COR-L47 (cell line): ENCODE results near the gene CHPF.

Source experiments
- DNase-seq: peaks from one replicate; lab custom pipeline; 2025; lab: John Stamatoyannopoulos, UW

Gene CHPF

GRCh38 chr2:219543596-219544358, at the start of gene CHPF, which contains the start of gene TMEM198:
Gene CHPF (minus strand): TSS chr2:219543809. CDS start chr2:219543538, 271 bp downstream.
Gene TMEM198 (plus strand): TSS chr2:219544028. CDS start chr2:219544728, 700 bp downstream.
- DNase-seq = peak; percentile 97

- DNase-seq = no peak
These were observed 49.5 kb upstream of the CHPF start for GRCh38 chr2:219593154-219593553.

GRCh38 chr2:219592736-219593135, 49.1 kb upstream of the CHPF start:
- no peak for DNase-seq

GRCh38 chr2:219591091-219591490, 47.5 kb upstream of the CHPF start:
- DNase-seq = no peak

DNA sequence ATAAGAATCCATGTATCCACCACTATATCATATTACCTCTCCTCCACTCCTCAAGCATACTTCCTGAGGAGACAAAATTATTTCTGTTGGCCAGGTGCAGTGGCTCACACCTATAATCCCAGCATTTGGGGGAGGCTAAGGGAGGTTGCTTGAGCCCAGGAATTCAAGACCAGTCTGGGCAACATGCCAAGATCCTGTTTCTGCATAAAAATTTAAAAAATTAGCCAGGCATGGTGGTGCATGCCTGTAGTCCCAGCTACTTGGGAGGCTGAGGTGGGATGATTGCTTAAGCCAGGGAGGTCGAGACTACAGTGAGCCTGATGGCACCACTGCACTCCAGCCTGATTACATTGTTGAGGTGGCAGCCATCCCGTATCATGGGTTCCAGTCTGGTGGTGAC, 37.7 kb upstream of the CHPF start:
- DNase-seq = no peak

DNA sequence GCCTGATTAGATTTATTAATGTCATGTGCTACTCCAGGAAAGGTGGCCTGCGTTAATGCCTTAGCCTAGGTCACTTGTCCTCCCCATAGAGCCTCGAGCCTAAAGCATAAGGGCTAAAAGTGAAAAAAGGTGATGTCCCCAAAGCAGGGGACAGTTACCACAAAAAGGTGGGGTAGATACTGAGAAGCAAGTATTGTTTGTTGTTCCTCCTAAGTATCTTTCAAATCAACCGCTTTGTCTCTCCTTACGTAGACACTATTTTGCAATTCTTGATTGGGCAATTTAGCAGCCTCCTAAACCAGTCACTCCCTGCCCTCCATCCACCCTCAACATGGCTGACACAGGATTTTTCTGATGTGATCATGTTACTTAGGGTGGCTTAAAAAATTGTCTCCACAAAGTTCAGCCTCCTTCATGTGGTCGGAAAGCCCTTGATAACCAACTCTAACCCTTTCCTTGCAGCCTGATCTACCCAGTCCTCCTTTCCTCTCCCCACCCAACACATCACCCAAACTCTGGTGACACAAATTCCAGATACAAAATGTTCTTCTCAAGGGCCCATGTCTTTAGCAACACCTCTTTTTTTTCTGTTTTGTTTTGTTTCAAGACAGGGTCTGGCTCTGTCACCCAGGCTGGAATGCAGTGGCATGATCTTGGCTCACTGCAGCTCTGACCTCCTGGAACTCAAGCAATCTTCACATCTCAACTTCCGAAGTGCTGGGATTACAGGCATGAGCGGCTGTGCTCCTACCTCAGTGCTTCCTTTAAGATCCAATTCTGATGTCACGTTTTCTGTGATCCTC, 35.4 kb upstream of the CHPF start:
- DNase-seq = no peak

GRCh38 chr2:219576505-219577388, 33.1 kb upstream of the CHPF start:
- no peak for DNase-seq

DNA sequence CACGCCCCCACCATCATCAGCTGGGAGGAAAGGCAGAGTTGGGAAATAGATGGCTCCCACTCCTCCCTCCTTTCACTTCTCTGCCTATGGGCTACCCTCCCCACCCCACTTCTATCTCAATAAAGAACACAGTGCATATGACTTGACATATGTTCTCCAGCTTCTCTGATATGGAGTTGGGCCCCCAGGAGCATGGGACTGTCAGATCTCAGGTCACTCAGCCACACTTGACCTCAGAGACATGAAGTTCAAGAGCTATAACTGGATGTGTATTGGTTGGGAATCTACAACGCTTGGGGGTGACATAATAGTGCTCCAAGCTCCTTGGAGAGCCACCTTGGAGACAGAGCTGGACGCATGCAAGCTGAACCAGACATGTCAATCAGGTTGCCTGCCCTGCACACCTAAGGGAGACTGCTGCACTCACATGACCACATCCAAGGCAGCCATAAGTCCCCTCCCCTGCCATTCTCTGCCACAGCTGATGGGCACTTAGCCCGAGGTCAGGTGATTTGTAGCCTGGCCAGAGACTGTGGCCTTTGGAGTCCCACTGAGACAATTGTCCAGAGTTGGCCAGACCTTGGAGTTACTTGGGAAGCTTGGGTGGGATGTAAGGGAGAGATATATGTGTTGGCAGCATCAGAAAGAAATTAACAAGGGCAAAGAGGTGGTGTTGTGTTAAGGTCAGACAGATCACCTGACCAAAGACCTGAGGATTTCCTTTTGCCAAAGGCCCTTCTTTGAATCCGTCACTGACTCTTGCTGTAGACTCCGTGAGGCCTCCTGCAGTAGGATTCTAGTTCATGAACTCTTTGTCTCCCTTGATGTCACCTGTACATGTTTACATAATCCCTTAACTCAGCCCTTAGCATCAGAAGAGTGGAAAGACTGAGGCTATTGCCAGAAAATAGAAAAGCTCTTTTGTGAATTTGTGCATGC, 32.2 kb upstream of the CHPF start:
- DNase-seq = no peak

DNA sequence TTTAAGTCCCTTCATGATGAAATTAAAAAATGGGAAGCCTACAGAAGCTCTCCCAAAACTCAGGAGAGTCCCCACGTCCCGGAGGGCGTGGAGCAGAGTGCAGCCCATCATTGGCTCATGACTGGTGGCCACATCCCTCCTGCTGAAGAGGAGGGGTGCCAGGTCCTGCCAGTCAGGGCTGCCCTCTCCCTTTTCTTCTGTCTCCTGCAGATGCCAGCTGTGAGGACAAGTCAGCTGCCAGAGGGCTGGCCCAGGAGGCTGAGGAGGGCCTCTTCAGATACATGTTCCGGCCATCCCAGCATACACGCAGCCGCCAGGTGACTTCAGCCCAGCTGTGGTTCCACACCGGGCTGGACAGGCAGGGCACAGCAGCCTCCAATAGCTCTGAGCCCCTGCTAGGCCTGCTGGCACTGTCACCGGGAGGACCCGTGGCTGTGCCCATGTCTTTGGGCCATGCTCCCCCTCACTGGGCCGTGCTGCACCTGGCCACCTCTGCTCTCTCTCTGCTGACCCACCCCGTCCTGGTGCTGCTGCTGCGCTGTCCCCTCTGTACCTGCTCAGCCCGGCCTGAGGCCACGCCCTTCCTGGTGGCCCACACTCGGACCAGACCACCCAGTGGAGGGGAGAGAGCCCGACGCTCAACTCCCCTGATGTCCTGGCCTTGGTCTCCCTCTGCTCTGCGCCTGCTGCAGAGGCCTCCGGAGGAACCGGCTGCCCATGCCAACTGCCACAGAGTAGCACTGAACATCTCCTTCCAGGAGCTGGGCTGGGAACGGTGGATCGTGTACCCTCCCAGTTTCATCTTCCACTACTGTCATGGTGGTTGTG, 31.1 kb upstream of the CHPF start:
- no peak for DNase-seq

DNA sequence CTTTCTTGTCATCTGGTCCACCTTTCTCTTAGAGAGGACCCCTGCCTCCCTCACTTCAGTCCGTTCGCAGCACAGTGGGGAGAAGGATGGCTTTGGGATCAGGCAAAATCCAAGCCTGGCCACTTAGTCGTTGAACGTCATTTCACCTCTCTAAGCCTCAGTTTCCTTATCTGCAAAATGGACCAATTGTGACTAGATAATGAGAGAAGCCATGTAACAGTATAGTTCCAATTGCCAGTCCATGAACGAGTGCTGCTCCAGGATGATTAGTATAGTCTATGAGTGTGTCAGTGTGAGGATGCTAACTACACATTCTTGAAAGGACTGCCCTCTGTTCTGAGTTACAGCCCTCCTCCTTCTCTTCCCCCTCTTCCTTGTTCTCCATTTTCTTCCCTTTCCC, 29.6 kb upstream of the CHPF start:
- no peak for DNase-seq

DNA sequence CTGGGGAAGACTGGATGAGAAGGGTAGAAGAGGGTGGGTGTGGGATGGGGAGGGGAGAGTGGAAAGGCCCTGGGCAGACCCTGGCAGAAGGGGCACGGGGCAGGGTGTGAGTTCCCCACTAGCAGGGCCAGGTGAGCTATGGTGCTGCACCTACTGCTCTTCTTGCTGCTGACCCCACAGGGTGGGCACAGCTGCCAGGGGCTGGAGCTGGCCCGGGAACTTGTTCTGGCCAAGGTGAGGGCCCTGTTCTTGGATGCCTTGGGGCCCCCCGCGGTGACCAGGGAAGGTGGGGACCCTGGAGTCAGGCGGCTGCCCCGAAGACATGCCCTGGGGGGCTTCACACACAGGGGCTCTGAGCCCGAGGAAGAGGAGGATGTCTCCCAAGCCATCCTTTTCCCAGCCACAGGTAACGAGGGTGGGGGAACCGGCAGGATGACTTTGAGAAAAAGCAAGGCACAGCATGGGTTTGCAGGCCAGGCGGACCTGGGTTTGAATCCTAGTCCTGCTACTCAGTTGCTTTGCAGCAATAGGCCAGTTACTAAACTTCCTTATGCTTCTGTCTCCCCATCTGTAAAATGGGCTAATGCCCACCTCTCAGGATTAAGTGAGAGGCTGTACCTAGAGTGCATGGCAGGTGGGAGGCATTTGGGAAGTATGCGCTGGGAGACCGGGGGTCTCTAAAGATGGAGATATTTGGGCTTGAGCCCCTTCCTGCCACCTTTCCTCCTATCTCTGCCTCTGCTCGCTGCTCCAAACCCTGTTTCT, 28.8 kb upstream of the CHPF start, which contains the start of gene INHA:
TSS of gene INHA (plus strand) at position 74 of the 765 bp plus-strand sequence. CDS start at position 139, 65 bp downstream.
- no peak for DNase-seq

DNA sequence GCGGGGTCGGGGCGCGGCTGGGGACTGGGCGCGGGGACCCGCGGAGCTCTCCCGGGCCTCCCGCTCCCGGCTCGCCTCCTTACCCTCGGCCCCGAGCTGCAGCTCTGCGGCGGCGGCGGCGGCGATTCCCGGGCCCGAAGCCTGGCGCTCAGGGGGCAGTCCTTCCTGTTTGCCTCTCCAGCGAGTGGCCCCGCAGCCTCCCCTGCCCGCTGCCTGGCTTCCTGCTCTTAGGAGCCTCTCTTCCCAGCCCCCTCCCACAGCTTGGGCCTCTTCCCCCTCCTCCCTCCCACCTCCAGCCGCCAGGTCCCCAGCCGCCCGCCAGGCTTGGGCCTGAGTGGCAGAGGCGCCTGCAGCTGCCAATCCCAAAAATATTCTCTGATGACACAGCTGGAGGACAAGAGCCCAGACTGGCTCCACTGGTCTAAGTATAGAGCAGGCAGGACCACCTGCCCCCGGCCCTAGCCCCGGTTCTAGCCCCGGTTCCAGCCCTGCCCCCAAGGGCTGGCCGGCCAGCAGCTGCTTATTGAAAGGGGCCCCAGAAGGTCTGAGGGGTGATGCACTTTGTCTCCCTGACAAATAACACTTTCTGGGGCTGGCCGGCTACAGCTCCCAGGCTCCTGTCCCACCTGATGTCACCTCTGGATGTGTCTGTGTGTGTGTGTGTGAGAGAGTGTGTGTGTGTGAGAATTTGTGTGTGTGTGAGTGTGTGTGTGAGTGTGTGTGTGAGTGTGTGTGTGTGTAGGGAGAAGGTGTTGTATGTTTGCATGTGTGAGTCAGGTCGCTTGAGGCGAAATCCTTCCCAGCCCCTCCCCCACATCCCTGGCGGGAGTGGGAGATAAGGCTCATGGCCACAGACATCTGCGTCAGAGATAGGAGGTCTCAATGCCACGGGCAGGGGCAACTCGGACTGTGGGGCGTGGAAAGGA, 28.0 kb upstream of the CHPF start, which contains the start of gene OBSL1:
TSS of gene OBSL1 (minus strand) at position 229 of the 926 bp plus-strand sequence. CDS start 307 bp downstream, outside the sequence.
- DNase-seq = peak; percentile 88

- DNase-seq = no peak
These were observed 27.3 kb upstream of the CHPF start for GRCh38 chr2:219570924-219571310.

DNA sequence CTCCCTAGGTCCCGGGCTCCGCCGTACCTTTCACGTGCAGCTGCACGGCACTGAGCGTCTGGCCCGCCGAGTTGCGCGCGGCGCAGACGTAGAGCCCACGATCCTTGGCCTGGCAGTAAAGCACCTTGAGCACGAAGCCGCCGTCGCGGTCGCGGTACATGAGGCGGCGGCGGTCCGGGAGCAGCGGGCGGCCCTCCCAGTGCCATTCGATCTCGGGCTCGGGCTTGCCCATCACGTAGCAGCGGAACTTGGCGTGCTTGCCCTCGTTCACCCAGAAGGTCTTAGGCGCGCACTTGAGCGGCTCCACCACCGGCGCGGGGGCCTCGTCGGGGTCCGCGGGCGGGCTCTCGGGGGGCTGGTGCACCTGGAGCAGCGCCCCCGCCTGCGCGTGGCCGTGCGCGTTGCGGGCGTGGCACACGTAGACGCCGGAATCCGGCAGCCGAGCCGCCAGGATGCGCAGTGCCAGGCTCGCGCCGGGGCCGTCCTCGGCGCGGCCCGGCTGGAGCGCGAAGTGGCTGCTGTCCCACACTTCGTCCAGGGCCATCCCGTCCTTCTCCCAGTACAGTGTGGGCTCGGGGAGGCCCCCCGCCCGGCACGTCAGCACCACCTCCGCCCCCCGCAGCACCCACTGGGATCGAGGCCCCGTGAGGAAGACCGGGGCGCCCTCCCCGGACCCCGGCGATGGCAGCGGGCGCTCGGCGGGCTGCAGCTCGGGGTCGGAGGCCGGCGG, 26.8 kb upstream of the CHPF start:
- peak; percentile 18 for DNase-seq

- DNase-seq = no peak
These were observed 26.0 kb upstream of the CHPF start for GRCh38 chr2:219569635-219570034.

- no peak for DNase-seq
These were observed 25.4 kb upstream of the CHPF start for GRCh38 chr2:219569041-219569440.

- DNase-seq = no peak
These were observed 24.3 kb upstream of the CHPF start for GRCh38 chr2:219567791-219568361.
